Body of pancreas (tissue), 4 donors: ENCODE results near the gene DNAJB6.

Experiments used
- CTCF ChIP-seq, 7 experiments: fragments of 450-650 bp in 4 of 7; fragments of 200-600 bp in 3 of 7; sonication (generic) in 3 of 7; IDR thresholded peaks; one replicate each; pipeline ENCODE4 v1.5.1; 2016 to 2019; ENCODE audit warnings: antibody characterized with exemption in 7 of 7
- POLR2A ChIP-seq, 3 donors: fragments of 450-650 bp; IDR thresholded peaks; one replicate each; pipeline ENCODE4 v1.6.1; 2016; ENCODE audit warnings: antibody characterized with exemption in 3 of 3, mild to moderate bottlenecking in 2 of 3

DNA sequence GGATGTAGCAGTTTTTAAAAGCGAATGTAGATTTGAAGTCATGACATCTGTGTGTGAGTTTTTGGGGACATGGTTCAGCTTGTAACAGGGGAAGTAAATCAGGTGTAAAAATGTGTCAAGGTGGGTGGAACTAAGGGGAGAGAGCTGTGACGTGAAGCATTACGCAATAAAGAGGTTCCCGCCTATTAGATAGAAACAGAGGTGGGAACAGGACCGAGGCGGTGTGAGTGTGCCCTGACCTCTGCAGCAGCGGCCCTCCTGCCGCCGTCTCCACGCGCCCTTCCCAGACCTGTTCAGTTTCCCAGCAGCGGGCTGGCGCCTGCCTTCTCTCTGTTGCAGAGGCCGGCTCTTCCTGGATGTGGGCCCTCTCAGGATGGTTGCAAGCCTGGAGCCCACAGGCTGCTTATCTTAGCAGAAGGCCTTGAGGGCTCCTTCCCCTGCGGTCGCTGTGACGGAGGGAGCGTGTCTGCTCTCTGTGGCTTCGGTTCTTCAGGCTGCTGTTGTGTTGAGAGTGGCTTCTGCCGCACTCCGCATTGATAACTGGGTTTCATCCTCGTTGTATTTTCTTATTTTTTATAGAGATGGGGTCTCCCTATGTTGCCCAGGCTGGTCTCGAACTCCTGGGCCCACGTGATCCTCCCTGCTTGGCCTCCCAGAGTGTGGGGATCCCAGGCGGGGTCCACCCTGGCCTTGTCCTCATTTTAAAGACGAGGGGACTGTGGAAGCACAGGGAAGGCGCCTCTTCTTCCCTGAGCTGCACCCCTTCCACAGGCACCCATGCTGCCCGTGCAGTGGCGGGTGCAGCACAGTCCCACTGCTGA is 65.0 kb downstream of the DNAJB6 start:
- TF ChIP-seq CTCF (IDR thresholded peaks at IDR 0.05) (no peak), POLR2A (IDR thresholded peaks at IDR 0.05) (no peak)
